ENCODE results near the gene A4GNT.

- TF ChIP-seq CTCF (IDR thresholded peaks at IDR 0.05; ENCODE audit: low read depth, low read length) (no peak), MAX (IDR thresholded peaks at IDR 0.05; ENCODE audit: low read depth, low read length) (no peak)
These were observed 3.1 kb upstream of the A4GNT start for GRCh38 chr3:138135146-138135832.
